Measurements from ENCODE around the gene TNC.

The TNC gene

DNA sequence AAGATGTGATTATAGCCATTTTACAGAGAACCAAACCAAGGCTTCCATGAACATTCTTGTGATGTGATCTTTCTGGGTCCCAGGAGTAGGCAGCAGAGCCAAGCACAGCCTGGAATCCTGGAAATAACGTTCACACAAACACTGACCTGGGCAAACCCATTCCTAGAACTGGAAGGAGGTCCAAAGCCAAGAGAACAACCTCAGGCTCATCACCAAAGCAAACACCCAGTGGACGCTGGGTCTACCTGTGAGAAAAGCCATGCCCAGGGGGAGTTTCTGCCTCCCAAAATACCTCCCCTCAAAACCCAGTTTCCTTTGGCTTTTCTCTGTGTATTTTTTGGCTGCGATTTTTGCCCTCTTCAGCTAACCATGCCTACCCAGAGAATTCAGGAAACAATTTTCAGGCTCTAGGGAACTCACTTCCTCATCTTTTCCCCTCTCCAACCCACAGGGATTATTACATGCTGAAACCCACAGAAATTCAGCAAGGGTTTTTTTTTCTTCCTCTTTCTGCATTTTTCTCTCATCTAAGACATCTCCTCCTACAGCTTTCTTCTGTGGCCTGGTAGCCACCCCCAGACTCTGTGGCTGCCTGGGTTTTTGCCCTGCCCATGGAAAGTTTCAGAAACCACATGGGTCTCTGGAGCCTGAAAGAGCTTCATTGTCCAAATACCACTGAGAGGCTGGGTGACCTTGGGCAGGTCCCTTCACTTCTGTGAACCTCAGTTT is 75.0 kb downstream of the TNC start:
- DNase-seq, result peak in 1 of 2 donors; percentile 16
- no peak overlapping the region for H2BK120ac ChIP-seq (ENCODE audit: insufficient read depth, low read length, poor library complexity)
- no CpG with 5 or more reads among the region's 3 CpGs for WGBS (ENCODE audit: extremely low coverage, insufficient coverage, insufficient read length)
- peaks cover 0 to 5% of the 10 kb centered on the region in 2 experiments for H3K4me1 ChIP-seq (ENCODE audit: control insufficient read depth in 1 of 2, insufficient read depth in 2 of 2, low read length in 2 of 2)
- H4K12ac ChIP-seq (ENCODE audit: low read depth, low read length), result no peak overlapping the region
- no peaks in the 10 kb centered on the region for H3K79me2 ChIP-seq (ENCODE audit: control insufficient read depth, insufficient read depth, low read length, poor library complexity)
- H3K36me3 ChIP-seq (ENCODE audit: control insufficient read depth in 1 of 2, insufficient read depth in 2 of 2, low read length in 2 of 2), result peaks cover 16 to 21% of the 10 kb centered on the region in 2 experiments
- H3K79me1 ChIP-seq (ENCODE audit: low read length), result no peaks in the 10 kb centered on the region
- no peak overlapping the region for H3K14ac ChIP-seq (ENCODE audit: low read length)
- H3K4me3 ChIP-seq (ENCODE audit: low read depth, low read length), result no peak overlapping the region
- H3K9ac ChIP-seq (ENCODE audit: low read length), result no peak overlapping the region
- no peak overlapping the region for H4K8ac ChIP-seq (ENCODE audit: low read depth, low read length)
- H3K9me3 ChIP-seq (ENCODE audit: insufficient read depth, low read depth, low read length), result peaks cover 2% of the 10 kb centered on the region
- no peak overlapping the region for H2BK12ac ChIP-seq (ENCODE audit: low read length)
- no peak overlapping the region for H2AK5ac ChIP-seq (ENCODE audit: low read length)
- H3K27ac ChIP-seq (ENCODE audit: low read depth, low read length), result no peak overlapping the region
- H3K23ac ChIP-seq (ENCODE audit: low read length), result no peak overlapping the region
- H4K91ac ChIP-seq (ENCODE audit: low read depth, low read length), result no peak overlapping the region
- H2AFZ ChIP-seq (ENCODE audit: insufficient read depth, low read length, poor library complexity), result no peak overlapping the region
- no peak overlapping the region for H3K18ac ChIP-seq (ENCODE audit: low read length)
- H2BK5ac ChIP-seq (ENCODE audit: low read depth, low read length, poor library complexity), result no peak overlapping the region
- no peaks in the 10 kb centered on the region for H3K27me3 ChIP-seq (ENCODE audit: insufficient read depth, low read length)
- no peak overlapping the region for H3K4me2 ChIP-seq (ENCODE audit: low read length)
- no peak overlapping the region for H3K4ac ChIP-seq (ENCODE audit: low read depth, low read length)

DNA sequence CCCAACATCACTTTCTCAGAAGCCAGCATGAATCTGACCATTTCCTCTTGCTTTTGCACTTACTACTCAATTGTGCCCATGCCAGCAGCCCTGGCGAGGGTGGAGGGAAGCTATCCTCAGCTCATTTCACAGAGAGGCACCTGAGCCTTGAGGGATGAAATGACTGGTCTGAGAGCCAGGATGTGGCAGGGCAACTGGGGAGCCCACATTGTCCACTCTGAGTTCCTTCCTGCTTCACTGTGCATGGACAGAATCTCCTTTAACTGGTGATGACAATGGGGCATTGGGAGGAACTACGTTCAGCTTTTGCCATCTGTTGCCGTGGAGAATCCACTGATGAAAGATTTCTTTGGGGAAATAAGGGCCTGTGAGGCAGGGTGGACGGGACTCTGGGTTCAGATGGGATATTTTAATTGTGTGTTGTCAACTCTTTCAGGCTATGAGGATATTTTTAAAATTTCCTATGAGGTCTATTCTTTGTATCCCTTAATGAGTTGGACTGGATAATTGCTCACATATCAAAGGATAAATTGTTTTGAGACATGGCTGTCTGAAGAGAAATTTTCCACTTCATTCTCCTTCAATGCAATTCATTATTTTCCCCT is 78.3 kb downstream of the TNC start:
- Histone ChIP-seq H4K8ac (ENCODE audit: low read depth, low read length) (no peak overlapping the region), H2BK120ac (ENCODE audit: insufficient read depth, low read length, poor library complexity) (no peak overlapping the region), H3K4me3 (ENCODE audit: low read depth, low read length) (no peak overlapping the region), H3K79me2 (ENCODE audit: control insufficient read depth, insufficient read depth, low read length, poor library complexity) (no peaks in the 10 kb centered on the region), H3K4ac (ENCODE audit: low read depth, low read length) (no peak overlapping the region), H3K14ac (ENCODE audit: low read length) (no peak overlapping the region), H3K4me1 (ENCODE audit: control insufficient read depth in 1 of 2, insufficient read depth in 2 of 2, low read length in 2 of 2) (peaks cover 10 to 18% of the 10 kb centered on the region in 2 experiments), H3K4me2 (ENCODE audit: low read length) (no peak overlapping the region), H2BK5ac (ENCODE audit: low read depth, low read length, poor library complexity) (no peak overlapping the region), H3K27ac (ENCODE audit: low read depth, low read length) (no peak overlapping the region), H3K9ac (ENCODE audit: low read length) (no peak overlapping the region), H2BK12ac (ENCODE audit: low read length) (no peak overlapping the region), H4K12ac (ENCODE audit: low read depth, low read length) (no peak overlapping the region), H3K9me3 (ENCODE audit: insufficient read depth, low read depth, low read length) (peaks cover 2% of the 10 kb centered on the region), H2AK5ac (ENCODE audit: low read length) (no peak overlapping the region), H3K36me3 (ENCODE audit: control insufficient read depth in 1 of 2, insufficient read depth in 2 of 2, low read length in 2 of 2) (peaks cover 18 to 31% of the 10 kb centered on the region in 2 experiments), H4K91ac (ENCODE audit: low read depth, low read length) (no peak overlapping the region), H3K18ac (ENCODE audit: low read length) (no peak overlapping the region), H3K27me3 (ENCODE audit: insufficient read depth, low read length) (no peaks in the 10 kb centered on the region), H3K79me1 (ENCODE audit: low read length) (peaks cover 4% of the 10 kb centered on the region), H3K23ac (ENCODE audit: low read length) (no peak overlapping the region), H2AFZ (ENCODE audit: insufficient read depth, low read length, poor library complexity) (no peak overlapping the region)
- DNase-seq, result no peak
- no CpG with 5 or more reads among the region's 4 CpGs for WGBS (ENCODE audit: extremely low coverage, insufficient coverage, insufficient read length)

DNA sequence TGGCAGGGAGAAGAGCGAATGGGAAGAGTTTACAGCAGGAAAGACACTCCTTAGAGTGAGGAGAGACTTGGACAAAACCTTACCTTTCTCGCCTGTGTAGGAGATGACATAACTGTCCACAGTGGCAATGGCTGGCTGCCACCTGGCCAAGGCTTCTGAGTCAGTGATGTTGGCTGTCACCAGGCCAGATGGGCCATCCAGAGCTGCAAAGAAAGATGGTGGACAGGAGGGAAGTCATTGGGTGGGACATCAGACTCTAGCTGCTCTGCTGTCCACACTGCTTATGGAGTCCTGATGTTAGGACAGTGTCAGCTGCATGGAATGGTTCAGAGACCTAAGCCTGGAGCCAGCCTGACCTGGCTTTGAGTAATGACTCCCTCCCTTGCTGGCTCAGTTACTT is 79.8 kb downstream of the TNC start:
- Histone ChIP-seq H2AFZ (ENCODE audit: insufficient read depth, low read length, poor library complexity) (no peak overlapping the region), H4K12ac (ENCODE audit: low read depth, low read length) (no peak overlapping the region), H3K4me1 (ENCODE audit: control insufficient read depth in 1 of 2, insufficient read depth in 2 of 2, low read length in 2 of 2) (peaks cover 10 to 18% of the 10 kb centered on the region in 2 experiments), H2BK5ac (ENCODE audit: low read depth, low read length, poor library complexity) (no peak overlapping the region), H3K27ac (ENCODE audit: low read depth, low read length) (no peak overlapping the region), H4K8ac (ENCODE audit: low read depth, low read length) (no peak overlapping the region), H3K18ac (ENCODE audit: low read length) (no peak overlapping the region), H3K23ac (ENCODE audit: low read length) (peak overlapping the region; percentile 71), H3K14ac (ENCODE audit: low read length) (no peak overlapping the region), H2BK120ac (ENCODE audit: insufficient read depth, low read length, poor library complexity) (no peak overlapping the region), H4K91ac (ENCODE audit: low read depth, low read length) (no peak overlapping the region), H3K9me3 (ENCODE audit: insufficient read depth, low read depth, low read length) (peaks cover 2% of the 10 kb centered on the region), H3K27me3 (ENCODE audit: insufficient read depth, low read length) (no peaks in the 10 kb centered on the region), H2BK12ac (ENCODE audit: low read length) (no peak overlapping the region), H3K4me3 (ENCODE audit: low read depth, low read length) (no peak overlapping the region), H3K4ac (ENCODE audit: low read depth, low read length) (no peak overlapping the region), H3K79me1 (ENCODE audit: low read length) (peaks cover 4% of the 10 kb centered on the region), H3K79me2 (ENCODE audit: control insufficient read depth, insufficient read depth, low read length, poor library complexity) (no peaks in the 10 kb centered on the region), H3K9ac (ENCODE audit: low read length) (peak overlapping the region; percentile 28), H2AK5ac (ENCODE audit: low read length) (no peak overlapping the region), H3K4me2 (ENCODE audit: low read length) (no peak overlapping the region), H3K36me3 (ENCODE audit: control insufficient read depth in 1 of 2, insufficient read depth in 2 of 2, low read length in 2 of 2) (peaks cover 17 to 28% of the 10 kb centered on the region in 2 experiments)
- DNase-seq, result no peak
- WGBS (ENCODE audit: extremely low coverage, insufficient coverage, insufficient read length), result no CpG with 5 or more reads among the region's 2 CpGs

DNA sequence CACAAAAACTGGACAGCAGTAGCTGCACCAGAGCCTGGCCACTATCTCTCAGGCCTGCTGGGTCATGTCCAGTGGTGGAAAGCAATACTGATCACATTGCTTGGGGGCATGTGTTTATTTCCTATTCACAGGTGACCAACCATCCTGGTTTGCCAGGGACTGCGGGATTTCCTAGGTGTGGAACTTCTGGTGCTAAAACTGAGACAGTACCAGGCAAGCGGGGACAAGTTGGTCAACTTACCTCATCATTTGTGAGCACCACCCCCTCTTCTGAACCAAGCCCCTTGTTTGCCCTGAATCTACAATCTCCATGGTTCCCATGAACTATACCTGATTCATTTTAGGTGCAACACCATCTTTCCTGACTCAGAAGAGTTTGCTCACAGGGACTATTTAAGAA is 81.3 kb downstream of the TNC start:
- Histone ChIP-seq H3K27me3 (ENCODE audit: insufficient read depth, low read length) (no peaks in the 10 kb centered on the region), H3K9me3 (ENCODE audit: insufficient read depth, low read depth, low read length) (peaks cover 2% of the 10 kb centered on the region), H3K79me2 (ENCODE audit: control insufficient read depth, insufficient read depth, low read length, poor library complexity) (no peaks in the 10 kb centered on the region), H3K4me1 (ENCODE audit: control insufficient read depth in 1 of 2, insufficient read depth in 2 of 2, low read length in 2 of 2) (peaks cover 10 to 18% of the 10 kb centered on the region in 2 experiments), H2BK5ac (ENCODE audit: low read depth, low read length, poor library complexity) (no peak overlapping the region), H3K14ac (ENCODE audit: low read length) (no peak overlapping the region), H4K12ac (ENCODE audit: low read depth, low read length) (no peak overlapping the region), H2BK120ac (ENCODE audit: insufficient read depth, low read length, poor library complexity) (no peak overlapping the region), H3K36me3 (ENCODE audit: control insufficient read depth in 1 of 2, insufficient read depth in 2 of 2, low read length in 2 of 2) (peaks cover 16 to 32% of the 10 kb centered on the region in 2 experiments), H3K4me2 (ENCODE audit: low read length) (no peak overlapping the region), H4K91ac (ENCODE audit: low read depth, low read length) (no peak overlapping the region), H3K18ac (ENCODE audit: low read length) (peak overlapping the region; percentile 18), H3K27ac (ENCODE audit: low read depth, low read length) (no peak overlapping the region), H2AFZ (ENCODE audit: insufficient read depth, low read length, poor library complexity) (no peak overlapping the region), H3K79me1 (ENCODE audit: low read length) (peaks cover 4% of the 10 kb centered on the region), H2AK5ac (ENCODE audit: low read length) (peak overlapping the region; percentile 12), H2BK12ac (ENCODE audit: low read length) (no peak overlapping the region), H4K8ac (ENCODE audit: low read depth, low read length) (no peak overlapping the region), H3K9ac (ENCODE audit: low read length) (no peak overlapping the region), H3K4ac (ENCODE audit: low read depth, low read length) (no peak overlapping the region), H3K23ac (ENCODE audit: low read length) (no peak overlapping the region), H3K4me3 (ENCODE audit: low read depth, low read length) (no peak overlapping the region)
- no CpG with 5 or more reads among the region's 2 CpGs for WGBS (ENCODE audit: extremely low coverage, insufficient coverage, insufficient read length)
- no peak for DNase-seq

All from trophoblast cell (in vitro differentiated cells and primary cell).